Activated T-helper 2 cell treated with anti-CD3 and anti-CD28 coated beads, Interferon-gamma antibody, Interleukin-2, Interleukin-4, amounts not matched to agents 10 μg/mL and 5 μg/mL and 100 μg/mL, durations not matched to agents 14 hours and 24 hours and 36 hours (primary cell): ENCODE results near the gene NDUFV3. TPM values are rescaled to one million over a fixed set of nuclear protein-coding genes. Genes with fewer than 3 reads are reported as not detected.

Source experiments
- DNase-seq: peaks from one replicate; pipeline ENCODE4 v3.0.0; 2021; ENCODE audit warnings: low spot score
- H3K27ac Mint-ChIP-seq: one replicate; pipeline ENCODE4 v1.8.0; 2021; ENCODE audit warnings: mixed read lengths
- H3K27me3 Mint-ChIP-seq: one replicate; pipeline ENCODE4 v1.8.0; 2021; ENCODE audit warnings: low read depth, mixed read lengths
- H3K36me3 Mint-ChIP-seq: one replicate; pipeline ENCODE4 v1.8.0; 2021; ENCODE audit warnings: low read depth, mixed read lengths
- H3K4me1 Mint-ChIP-seq: one replicate; pipeline ENCODE4 v1.8.0; 2021; ENCODE audit warnings: low read depth, mixed read lengths
- H3K4me3 Mint-ChIP-seq: one replicate; pipeline ENCODE4 v1.8.0; 2021; ENCODE audit warnings: low read depth, mild to moderate bottlenecking, moderate library complexity, mixed read lengths
- H3K9me3 Mint-ChIP-seq: one replicate; pipeline ENCODE4 v1.8.0; 2021; ENCODE audit warnings: mixed read lengths
- intact Hi-C: fragments of 100-400 bp; cut with micrococcal nuclease; formaldehyde crosslinking; loops from one replicate; pipeline ENCODE4 v1.15.1; 2023
- total RNA-seq: library from RNA; stranded (reverse); gene quantifications from 2 replicates; pipeline ENCODE4 v1.2.3, GENCODE V29; 2022

NDUFV3 gene
- total RNA-seq, 1 donor from 2014 or later: 45.9 TPM

DNA sequence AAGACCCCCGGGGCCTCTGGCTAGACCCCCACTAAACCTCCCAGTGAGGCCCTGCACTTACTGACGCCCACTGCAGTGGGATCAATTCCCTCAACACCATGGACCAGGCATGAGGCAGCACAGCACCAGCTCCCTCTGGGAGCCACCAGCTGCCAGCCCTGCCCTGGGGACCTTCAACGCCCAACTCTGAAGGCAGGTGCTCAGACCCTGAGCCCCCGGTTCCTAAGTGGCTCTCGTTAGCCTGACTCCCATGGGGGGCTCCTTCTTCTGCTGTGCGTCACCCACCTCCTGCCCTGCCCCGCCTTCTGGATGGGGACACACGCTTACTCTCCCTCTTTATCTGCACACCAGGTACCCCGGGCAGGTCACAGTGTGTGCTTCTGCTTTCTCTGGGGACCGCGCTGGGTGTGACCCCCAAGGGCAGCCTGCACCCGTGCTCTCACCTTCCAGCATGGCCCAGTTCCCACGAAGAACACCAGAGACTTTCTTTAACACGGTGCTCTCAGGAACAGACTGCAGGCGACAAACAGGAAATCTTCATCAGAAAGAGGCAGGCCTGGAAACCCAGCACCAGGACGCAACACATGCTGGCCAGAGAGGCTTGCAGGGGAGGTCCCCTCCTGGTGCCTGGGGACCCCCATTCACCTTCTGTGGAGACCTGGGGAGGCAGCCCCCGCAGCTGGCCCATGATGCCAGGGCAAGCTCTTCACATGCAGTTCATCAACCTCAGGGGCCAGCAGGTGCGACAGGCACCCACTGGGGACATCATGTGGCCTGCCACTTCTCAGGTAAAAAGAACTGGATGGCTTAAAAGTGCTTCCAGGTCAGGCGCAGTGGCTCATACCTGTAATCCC, 41.1 kb upstream of the NDUFV3 start:
- H3K9me3 Mint-ChIP-seq: no peaks in the 10 kb centered on the region
- H3K36me3 Mint-ChIP-seq: peaks cover 80% of the 10 kb centered on the region
- peaks cover 2% of the 10 kb centered on the region for H3K4me1 Mint-ChIP-seq
- no peak overlapping the region for H3K27ac Mint-ChIP-seq
- DNase-seq: no peak
- no peak overlapping the region for H3K4me3 Mint-ChIP-seq
- no peaks in the 10 kb centered on the region for H3K27me3 Mint-ChIP-seq
- intact Hi-C loops: no loop called here

DNA sequence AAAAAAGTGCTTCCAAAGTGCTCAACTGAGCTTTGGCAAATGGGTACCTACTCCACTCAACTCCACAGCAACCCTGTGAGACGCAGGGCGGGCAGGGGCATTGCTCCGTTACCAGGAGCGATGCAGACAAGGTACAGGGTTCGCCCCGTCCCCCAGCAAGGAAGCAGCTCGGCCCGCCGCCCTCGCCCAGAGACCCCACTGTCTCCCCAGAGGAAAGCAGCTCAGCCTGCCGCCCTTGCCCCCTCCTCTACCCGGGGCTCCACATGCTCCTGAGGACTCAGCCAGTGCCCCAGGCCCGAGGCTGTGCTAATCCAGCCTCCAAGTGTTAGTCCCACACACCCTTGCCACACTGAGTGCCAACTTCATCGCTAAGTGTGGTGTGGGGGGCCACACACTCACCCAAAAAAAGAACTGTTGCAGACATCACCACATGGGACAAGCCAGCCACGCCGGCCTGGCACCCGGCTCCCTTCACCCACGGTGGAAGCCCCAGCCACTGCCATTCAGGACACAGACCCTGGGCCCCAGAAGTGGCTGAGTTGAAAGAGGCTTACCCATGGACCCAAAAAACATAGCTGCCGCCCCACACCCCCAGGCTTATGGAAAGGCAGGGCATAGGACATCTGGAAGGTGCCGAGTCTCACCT, 40.1 kb upstream of the NDUFV3 start:
- Mint-ChIP-seq H3K4me1 (peaks cover 2% of the 10 kb centered on the region), H3K9me3 (no peaks in the 10 kb centered on the region), H3K27ac (no peak overlapping the region), H3K4me3 (no peak overlapping the region), H3K27me3 (no peaks in the 10 kb centered on the region), H3K36me3 (peaks cover 84% of the 10 kb centered on the region)
- no peak for DNase-seq
- intact Hi-C loops: no loop called here

DNA sequence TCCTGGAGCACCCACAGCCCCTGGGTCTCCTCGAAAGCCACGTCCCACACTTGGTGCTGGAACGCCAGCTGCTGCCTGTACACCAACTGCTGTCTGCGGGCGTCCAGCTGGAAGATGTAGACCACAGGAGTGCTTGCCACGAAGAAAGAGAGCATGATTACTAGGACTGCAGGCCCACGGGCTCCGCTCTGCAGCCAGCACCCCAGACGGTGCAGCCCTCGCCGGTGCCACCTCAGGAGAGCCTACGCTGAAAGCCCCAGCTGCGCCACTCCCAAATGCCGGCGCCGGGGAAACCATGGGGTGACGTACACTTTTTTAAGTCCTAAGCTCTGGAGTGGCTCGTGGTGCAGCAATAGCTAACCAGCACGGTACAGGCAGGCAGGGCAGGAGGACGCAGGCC, 39.5 kb upstream of the NDUFV3 start:
- intact Hi-C loops: no loop called here
- peaks cover 2% of the 10 kb centered on the region for H3K4me1 Mint-ChIP-seq
- H3K36me3 Mint-ChIP-seq: peaks cover 87% of the 10 kb centered on the region
- H3K9me3 Mint-ChIP-seq: no peaks in the 10 kb centered on the region
- H3K27me3 Mint-ChIP-seq: no peaks in the 10 kb centered on the region
- no peak overlapping the region for H3K27ac Mint-ChIP-seq
- no peak for DNase-seq
- H3K4me3 Mint-ChIP-seq: no peak overlapping the region

DNA sequence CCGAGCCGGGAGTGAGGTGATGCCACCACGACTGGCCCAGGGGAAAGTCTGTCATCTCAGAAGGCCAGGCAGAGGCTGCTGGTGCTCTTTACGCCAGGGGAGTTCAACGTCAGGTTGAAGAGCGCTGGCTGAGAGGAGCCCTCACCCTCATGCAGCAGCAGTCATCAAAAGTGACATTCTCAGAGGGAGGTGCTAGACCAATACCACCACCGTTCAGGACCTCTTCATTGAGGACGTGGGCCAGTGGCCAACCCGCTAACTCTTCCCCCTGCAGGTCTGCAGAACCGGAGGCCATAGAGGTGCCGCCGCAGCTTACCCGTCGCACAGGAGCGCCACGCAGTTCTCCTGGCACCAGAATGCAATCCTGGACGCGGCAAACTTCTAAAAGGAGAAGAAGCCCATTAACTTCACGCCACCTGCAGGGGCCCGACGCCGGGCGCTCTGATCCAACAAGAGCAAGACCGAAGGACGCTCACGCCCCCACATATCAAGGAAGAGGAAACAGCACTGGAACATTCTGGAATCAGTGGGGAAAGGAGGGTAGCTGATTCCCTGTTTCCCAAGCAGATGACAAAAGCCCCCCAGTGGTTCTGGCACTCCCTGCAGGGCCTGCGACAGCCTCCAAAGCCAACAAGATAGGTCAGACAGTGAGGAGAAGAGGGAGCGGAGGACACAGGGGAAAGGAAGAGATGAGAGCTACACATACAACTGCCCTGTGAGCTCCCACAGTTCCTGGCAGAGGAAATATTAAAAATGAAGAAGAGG, 38.7 kb upstream of the NDUFV3 start:
- peaks cover 2% of the 10 kb centered on the region for H3K4me1 Mint-ChIP-seq
- no peak overlapping the region for H3K27ac Mint-ChIP-seq
- no peak for DNase-seq
- no peaks in the 10 kb centered on the region for H3K9me3 Mint-ChIP-seq
- H3K4me3 Mint-ChIP-seq: no peak overlapping the region
- intact Hi-C loops: no loop called here
- H3K27me3 Mint-ChIP-seq: no peaks in the 10 kb centered on the region
- H3K36me3 Mint-ChIP-seq: peaks cover 87% of the 10 kb centered on the region

DNA sequence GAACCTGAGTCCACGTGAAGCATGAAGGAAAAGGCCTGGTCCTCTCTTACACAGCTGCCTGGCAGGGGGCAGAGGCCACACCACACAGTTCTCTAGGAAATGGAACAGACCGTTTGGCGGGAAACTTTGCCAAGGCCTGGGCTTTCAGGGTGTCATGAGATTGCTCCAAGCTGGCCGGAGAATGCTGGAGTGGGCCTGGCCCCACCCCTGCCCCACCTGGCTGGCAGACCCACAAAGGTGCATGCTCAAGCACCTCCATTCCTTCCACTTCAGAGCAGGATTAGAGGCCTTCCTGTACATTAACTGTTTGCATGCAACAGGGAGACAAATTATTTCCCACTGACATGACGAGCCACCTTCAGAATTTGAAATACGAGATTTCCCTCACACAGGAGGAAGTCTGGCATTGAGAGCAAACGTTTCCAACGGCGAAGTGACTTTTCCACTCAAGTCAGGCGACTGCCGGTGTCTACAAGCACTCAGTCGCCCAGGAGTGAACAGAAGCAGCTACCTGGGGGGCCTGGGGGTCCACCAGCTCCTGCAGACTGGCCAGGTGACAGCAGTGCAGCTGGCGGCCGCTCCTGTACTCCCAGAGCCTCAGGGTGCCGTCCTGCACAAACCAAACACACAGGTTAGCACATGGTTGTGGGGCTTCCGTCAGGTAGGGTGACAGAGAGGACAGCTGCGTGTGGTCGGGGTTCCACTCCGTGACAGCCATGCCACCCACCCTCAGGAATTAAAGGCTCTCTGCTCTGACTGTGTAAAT, 37.8 kb upstream of the NDUFV3 start:
- Mint-ChIP-seq H3K4me3 (no peak overlapping the region), H3K9me3 (no peaks in the 10 kb centered on the region), H3K4me1 (peaks cover 2% of the 10 kb centered on the region), H3K27me3 (no peaks in the 10 kb centered on the region), H3K27ac (no peak overlapping the region), H3K36me3 (peaks cover 79% of the 10 kb centered on the region)
- no peak for DNase-seq
- intact Hi-C loops: no loop called here

DNA sequence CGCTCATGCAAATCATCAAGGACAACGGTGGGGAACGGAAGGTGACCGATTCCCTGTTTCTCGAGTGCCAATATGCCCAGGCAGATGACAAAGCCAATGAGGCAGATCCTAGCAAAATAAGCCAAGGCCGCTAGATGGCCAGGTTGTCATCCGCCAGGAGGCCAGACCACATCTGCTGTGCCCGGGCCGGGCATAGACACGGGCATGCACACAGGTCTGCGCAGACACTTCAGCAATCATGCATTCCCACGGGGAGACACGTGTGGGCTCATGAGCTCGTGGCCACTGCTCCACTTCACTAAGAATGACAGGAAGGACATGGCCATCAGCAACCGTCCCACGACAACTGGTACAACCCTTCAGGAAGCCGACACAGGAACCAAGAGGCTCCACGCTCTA, 37.2 kb upstream of the NDUFV3 start:
- no peak for DNase-seq
- Mint-ChIP-seq H3K9me3 (no peaks in the 10 kb centered on the region), H3K4me3 (no peak overlapping the region), H3K27me3 (no peaks in the 10 kb centered on the region), H3K36me3 (peaks cover 77% of the 10 kb centered on the region), H3K27ac (no peak overlapping the region), H3K4me1 (peaks cover 2% of the 10 kb centered on the region)
- intact Hi-C loops: no loop called here

DNA sequence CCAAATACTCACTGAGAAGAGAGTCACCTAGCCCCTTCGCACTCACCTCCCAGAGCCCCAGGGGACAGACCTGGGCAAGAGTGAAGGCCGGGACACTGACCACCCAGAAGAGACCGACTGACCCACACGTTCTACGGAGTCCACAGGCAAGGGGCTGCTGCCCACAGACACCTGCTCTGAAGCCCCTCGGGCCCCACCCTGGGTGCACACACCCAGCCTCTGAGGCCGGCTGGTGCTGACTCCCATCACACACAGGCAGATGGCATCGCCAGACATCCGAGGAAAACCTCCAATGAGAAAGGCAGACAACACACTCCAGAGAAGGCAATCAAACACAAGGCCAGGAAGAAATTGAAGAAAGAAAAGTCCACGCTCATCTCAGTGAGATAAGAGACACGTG, 35.9 kb upstream of the NDUFV3 start:
- Mint-ChIP-seq H3K36me3 (peaks cover 68% of the 10 kb centered on the region), H3K4me3 (no peak overlapping the region), H3K4me1 (peaks cover 2% of the 10 kb centered on the region), H3K9me3 (no peaks in the 10 kb centered on the region), H3K27ac (no peak overlapping the region), H3K27me3 (no peaks in the 10 kb centered on the region)
- intact Hi-C loops: no loop called here
- no peak for DNase-seq

DNA sequence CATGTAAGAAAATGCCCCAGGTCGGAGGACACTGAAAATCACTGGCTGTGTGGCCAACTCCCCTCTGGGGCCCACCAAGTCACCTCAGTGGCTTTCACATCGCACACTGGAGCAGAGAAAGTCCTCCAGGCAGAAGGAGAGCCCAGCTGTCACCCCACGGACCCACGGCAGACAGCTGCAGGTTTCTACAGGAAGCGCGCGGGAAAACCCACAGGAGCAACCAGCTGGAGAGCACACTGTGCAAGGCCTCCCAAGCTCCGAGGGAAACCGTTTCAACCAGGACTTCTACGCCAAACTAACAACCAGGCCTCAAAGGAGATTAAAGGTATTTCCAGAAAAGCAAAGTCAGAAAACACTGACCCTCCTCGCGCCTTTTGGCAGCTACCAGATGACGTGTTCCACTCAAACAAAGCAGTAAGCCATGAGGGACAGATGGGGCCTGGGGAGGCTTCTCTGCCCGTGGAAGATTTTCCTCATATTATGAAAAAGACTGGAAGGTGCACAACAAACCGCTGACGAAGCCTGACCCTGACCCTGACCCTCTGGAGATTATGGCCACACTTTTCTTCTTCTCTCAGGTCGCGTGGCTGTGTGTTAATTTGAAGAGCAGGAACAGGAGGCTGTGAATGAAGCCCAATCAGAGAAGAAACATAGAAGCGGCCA, 34.8 kb upstream of the NDUFV3 start:
- intact Hi-C loops: no loop called here

DNA sequence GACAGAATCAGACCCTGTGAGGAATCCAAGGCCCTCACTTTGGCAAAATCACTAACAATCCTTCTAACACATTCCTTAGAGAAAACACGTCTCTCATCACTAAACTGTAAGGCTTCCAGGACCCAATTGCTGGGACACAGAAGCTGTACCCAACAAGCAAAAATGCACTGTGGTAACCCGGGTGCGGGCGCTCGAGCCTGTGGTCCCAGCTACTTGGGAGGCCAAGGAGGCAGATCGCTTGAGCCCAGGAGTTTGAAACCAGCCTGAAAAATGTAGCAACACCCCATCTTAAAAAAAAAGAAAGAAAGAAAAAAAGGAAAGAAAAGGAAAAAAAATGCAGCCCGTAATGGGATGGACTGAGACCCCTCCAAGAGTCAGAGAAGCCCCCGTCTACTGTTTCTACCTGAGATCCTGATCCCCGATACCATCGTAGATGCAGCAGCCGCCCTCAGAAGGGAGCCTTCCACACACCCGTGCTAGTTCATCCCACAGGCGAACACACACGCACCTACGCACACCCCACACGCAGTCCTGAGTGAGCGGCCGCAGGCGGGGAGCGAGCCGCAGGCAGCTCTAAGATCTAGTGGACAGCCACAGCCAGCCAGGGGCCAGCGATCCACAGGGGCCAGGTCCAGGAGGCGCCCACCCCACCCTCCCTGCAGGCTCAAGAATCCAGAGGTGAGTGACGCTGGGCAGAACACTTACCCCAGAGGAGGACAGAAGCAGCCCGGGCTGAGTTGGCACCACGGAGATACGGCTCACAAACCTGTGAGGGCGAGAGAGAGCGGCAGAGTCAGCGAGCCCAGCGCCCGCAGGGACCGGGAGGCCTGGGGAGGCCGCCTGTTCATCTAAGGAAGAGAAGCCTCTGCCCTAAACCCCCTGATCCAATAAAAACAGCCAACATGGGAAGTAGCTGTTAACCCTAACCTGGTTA, 33.9 kb upstream of the NDUFV3 start:
- Mint-ChIP-seq H3K27me3 (no peaks in the 10 kb centered on the region), H3K4me3 (no peak overlapping the region), H3K9me3 (no peaks in the 10 kb centered on the region), H3K27ac (no peak overlapping the region), H3K4me1 (peaks cover 2% of the 10 kb centered on the region), H3K36me3 (peaks cover 67% of the 10 kb centered on the region)
- intact Hi-C loops: no loop called here
- DNase-seq: no peak

More for the DNA sequence above, 34.8 kb upstream of the NDUFV3 start:
- Mint-ChIP-seq H3K27ac (no peak overlapping the region), H3K36me3 (peaks cover 71% of the 10 kb centered on the region), H3K27me3 (no peaks in the 10 kb centered on the region), H3K9me3 (no peaks in the 10 kb centered on the region), H3K4me3 (no peak overlapping the region), H3K4me1 (peaks cover 2% of the 10 kb centered on the region)
- DNase-seq: no peak

DNA sequence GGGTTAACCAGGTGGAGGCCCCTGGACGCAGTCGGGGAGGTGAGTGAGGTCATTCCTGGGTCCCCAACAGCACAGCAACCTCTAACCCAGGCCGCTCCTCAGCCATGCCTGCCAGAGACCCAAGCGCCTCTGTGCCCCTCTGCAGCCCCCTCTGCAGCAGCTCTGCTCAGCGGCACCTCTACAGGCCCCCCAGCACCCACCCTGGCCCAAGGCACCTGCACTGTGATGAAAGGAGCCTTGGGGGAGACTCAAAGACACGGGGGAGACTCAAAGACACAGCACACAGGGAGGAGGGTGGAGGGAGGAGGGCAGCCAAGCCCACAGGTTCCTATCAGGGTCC, 33.2 kb upstream of the NDUFV3 start:
- Mint-ChIP-seq H3K9me3 (no peaks in the 10 kb centered on the region), H3K4me1 (peaks cover 2% of the 10 kb centered on the region), H3K4me3 (no peak overlapping the region), H3K27me3 (no peaks in the 10 kb centered on the region), H3K36me3 (peaks cover 67% of the 10 kb centered on the region), H3K27ac (no peak overlapping the region)
- DNase-seq: no peak
- intact Hi-C loops: no loop called here

DNA sequence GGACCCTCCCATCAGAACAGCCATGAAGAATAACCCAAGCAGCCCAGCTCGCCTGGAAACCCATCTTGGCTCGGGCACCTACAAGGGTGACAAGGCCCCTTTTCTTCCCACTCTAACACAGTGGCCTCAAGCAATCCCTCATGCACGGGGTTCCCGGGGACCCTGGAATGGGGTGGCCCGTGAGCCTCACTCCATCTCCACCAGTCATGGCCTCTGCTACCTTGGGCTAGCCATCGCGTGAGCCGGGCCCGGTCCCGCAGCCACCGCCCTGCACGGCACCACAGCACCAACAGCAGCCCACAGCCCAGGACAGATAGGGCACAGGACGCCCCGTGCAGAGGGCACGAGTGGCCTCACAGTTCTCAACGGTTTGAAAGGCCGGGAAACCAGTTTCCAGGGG, 32.8 kb upstream of the NDUFV3 start:
- intact Hi-C loops: no loop called here
- H3K4me3 Mint-ChIP-seq: no peak overlapping the region
- peaks cover 2% of the 10 kb centered on the region for H3K4me1 Mint-ChIP-seq
- peaks cover 69% of the 10 kb centered on the region for H3K36me3 Mint-ChIP-seq
- no peaks in the 10 kb centered on the region for H3K9me3 Mint-ChIP-seq
- no peak for DNase-seq
- no peak overlapping the region for H3K27ac Mint-ChIP-seq
- no peaks in the 10 kb centered on the region for H3K27me3 Mint-ChIP-seq
